ENCODE measurements around the gene LSS.

LSS gene

GRCh38 chr21:46254208-46254975 lies 25.8 kb upstream of the LSS start:
- Histone ChIP-seq H2BK12ac (ENCODE audit: low read length in 2 of 2) (no peak overlapping the region), H2BK15ac (ENCODE audit: low read depth, poor library complexity, severe bottlenecking) (no peak overlapping the region), H4K91ac (ENCODE audit: low read length) (no peak overlapping the region), H3K4me3 (ENCODE audit: insufficient read depth in 1 of 2, low read depth in 1 of 2, low read length in 2 of 2) (no peak overlapping the region), H3K27ac (ENCODE audit: low read length, poor library complexity, severe bottlenecking) (no peak overlapping the region), H2BK5ac (ENCODE audit: low read depth, low read length, poor library complexity, severe bottlenecking) (no peak overlapping the region), H3K23ac (ENCODE audit: low read length in 2 of 2) (no peak overlapping the region), H3K9ac (ENCODE audit: low read length) (no peak overlapping the region), H2AFZ (ENCODE audit: low read depth, low read length) (no peak overlapping the region), H2BK120ac (ENCODE audit: low read depth, low read length) (no peak overlapping the region), H3K36me3 (ENCODE audit: control insufficient read depth in 1 of 2, insufficient read depth in 2 of 2, low read depth in 1 of 2, low read length in 2 of 2) (peaks cover 72 to 93% of the 10 kb centered on the region in 2 experiments), H3K79me1 (replicated peaks; ENCODE audit: low read length, poor library complexity, severe bottlenecking) (peaks cover 25% of the 10 kb centered on the region), H3K14ac (ENCODE audit: low read length in 2 of 2) (no peak overlapping the region), H2AK5ac (ENCODE audit: low read length, severe bottlenecking) (no peak overlapping the region), H3K4ac (ENCODE audit: low read depth in 1 of 2, low read length in 2 of 2) (no peak overlapping the region), H3K4me1 (ENCODE audit: control insufficient read depth, insufficient read depth, low read depth, low read length) (no peaks in the 10 kb centered on the region), H3K18ac (ENCODE audit: low read depth in 1 of 2, low read length in 2 of 2) (no peak overlapping the region), H4K8ac (ENCODE audit: low read length) (no peak overlapping the region), H3K4me2 (ENCODE audit: low read length, poor library complexity, severe bottlenecking) (no peak overlapping the region), H3K27me3 (ENCODE audit: control insufficient read depth in 1 of 2, insufficient read depth in 1 of 2, low read length in 2 of 2) (no peaks in the 10 kb centered on the region), H3K9me3 (ENCODE audit: control insufficient read depth, low read length) (no peaks in the 10 kb centered on the region)
- DNase-seq = no peak
- 95% methylated on average over 12 of the region's 12 CpGs for WGBS

GRCh38 chr21:46253610-46254124 lies 25.1 kb upstream of the LSS start:
- H3K27ac ChIP-seq (ENCODE audit: low read length, poor library complexity, severe bottlenecking) = no peak overlapping the region
- H3K4me2 ChIP-seq (ENCODE audit: low read length, poor library complexity, severe bottlenecking) = no peak overlapping the region
- H3K79me1 ChIP-seq (replicated peaks; ENCODE audit: low read length, poor library complexity, severe bottlenecking) = peaks cover 24% of the 10 kb centered on the region
- H3K18ac ChIP-seq (ENCODE audit: low read depth in 1 of 2, low read length in 2 of 2) = peak overlapping the region in 1 of 2 experiments; percentile 11
- no peak overlapping the region for H3K23ac ChIP-seq (ENCODE audit: low read length in 2 of 2)
- H2BK12ac ChIP-seq (ENCODE audit: low read length in 2 of 2) = no peak overlapping the region
- no peak overlapping the region for H2BK120ac ChIP-seq (ENCODE audit: low read depth, low read length)
- H3K27me3 ChIP-seq (ENCODE audit: control insufficient read depth in 1 of 2, insufficient read depth in 1 of 2, low read length in 2 of 2) = no peaks in the 10 kb centered on the region
- H4K91ac ChIP-seq (ENCODE audit: low read length) = no peak overlapping the region
- H3K14ac ChIP-seq (ENCODE audit: low read length in 2 of 2) = no peak overlapping the region
- H3K36me3 ChIP-seq (ENCODE audit: control insufficient read depth in 1 of 2, insufficient read depth in 2 of 2, low read depth in 1 of 2, low read length in 2 of 2) = peaks cover 65 to 94% of the 10 kb centered on the region in 2 experiments
- H2AK5ac ChIP-seq (ENCODE audit: low read length, severe bottlenecking) = no peak overlapping the region
- 88% methylated on average over 8 of the region's 8 CpGs for WGBS
- no peak overlapping the region for H3K4ac ChIP-seq (ENCODE audit: low read depth in 1 of 2, low read length in 2 of 2)
- H3K9me3 ChIP-seq (ENCODE audit: control insufficient read depth, low read length) = no peaks in the 10 kb centered on the region
- DNase-seq = peak; percentile 76
- no peak overlapping the region for H2BK5ac ChIP-seq (ENCODE audit: low read depth, low read length, poor library complexity, severe bottlenecking)
- no peak overlapping the region for H3K4me3 ChIP-seq (ENCODE audit: insufficient read depth in 1 of 2, low read depth in 1 of 2, low read length in 2 of 2)
- H2AFZ ChIP-seq (ENCODE audit: low read depth, low read length) = no peak overlapping the region
- no peaks in the 10 kb centered on the region for H3K4me1 ChIP-seq (ENCODE audit: control insufficient read depth, insufficient read depth, low read depth, low read length)
- no peak overlapping the region for H3K9ac ChIP-seq (ENCODE audit: low read length)
- no peak overlapping the region for H4K8ac ChIP-seq (ENCODE audit: low read length)
- no peak overlapping the region for H2BK15ac ChIP-seq (ENCODE audit: low read depth, poor library complexity, severe bottlenecking)

GRCh38 chr21:46252840-46253239 lies 24.3 kb upstream of the LSS start:
- Histone ChIP-seq H2BK12ac (ENCODE audit: low read length in 2 of 2) (no peak overlapping the region), H3K4me3 (ENCODE audit: insufficient read depth in 1 of 2, low read depth in 1 of 2, low read length in 2 of 2) (no peak overlapping the region), H3K4me1 (ENCODE audit: control insufficient read depth, insufficient read depth, low read depth, low read length) (no peaks in the 10 kb centered on the region), H3K9ac (ENCODE audit: low read length) (no peak overlapping the region), H2BK15ac (ENCODE audit: low read depth, poor library complexity, severe bottlenecking) (no peak overlapping the region), H3K14ac (ENCODE audit: low read length in 2 of 2) (no peak overlapping the region), H3K18ac (ENCODE audit: low read depth in 1 of 2, low read length in 2 of 2) (no peak overlapping the region), H3K36me3 (ENCODE audit: control insufficient read depth in 1 of 2, insufficient read depth in 2 of 2, low read depth in 1 of 2, low read length in 2 of 2) (peaks cover 65 to 94% of the 10 kb centered on the region in 2 experiments), H2AK5ac (ENCODE audit: low read length, severe bottlenecking) (no peak overlapping the region), H3K79me1 (replicated peaks; ENCODE audit: low read length, poor library complexity, severe bottlenecking) (peaks cover 28% of the 10 kb centered on the region), H3K4me2 (ENCODE audit: low read length, poor library complexity, severe bottlenecking) (no peak overlapping the region), H3K27ac (ENCODE audit: low read length, poor library complexity, severe bottlenecking) (no peak overlapping the region), H3K27me3 (ENCODE audit: control insufficient read depth in 1 of 2, insufficient read depth in 1 of 2, low read length in 2 of 2) (no peaks in the 10 kb centered on the region), H3K23ac (ENCODE audit: low read length in 2 of 2) (no peak overlapping the region), H2BK120ac (ENCODE audit: low read depth, low read length) (no peak overlapping the region), H2AFZ (ENCODE audit: low read depth, low read length) (no peak overlapping the region), H2BK5ac (ENCODE audit: low read depth, low read length, poor library complexity, severe bottlenecking) (no peak overlapping the region), H4K91ac (ENCODE audit: low read length) (no peak overlapping the region), H3K9me3 (ENCODE audit: control insufficient read depth, low read length) (no peaks in the 10 kb centered on the region), H3K4ac (ENCODE audit: low read depth in 1 of 2, low read length in 2 of 2) (no peak overlapping the region), H4K8ac (ENCODE audit: low read length) (no peak overlapping the region)
- WGBS = 91% methylated on average over 4 of the region's 4 CpGs
- no peak for DNase-seq

- Histone ChIP-seq H3K27me3 (ENCODE audit: control insufficient read depth in 1 of 2, insufficient read depth in 1 of 2, low read length in 2 of 2) (no peaks in the 10 kb centered on the region), H3K4me2 (ENCODE audit: low read length, poor library complexity, severe bottlenecking) (no peak overlapping the region), H2AK5ac (ENCODE audit: low read length, severe bottlenecking) (no peak overlapping the region), H3K36me3 (ENCODE audit: control insufficient read depth in 1 of 2, insufficient read depth in 2 of 2, low read depth in 1 of 2, low read length in 2 of 2) (peaks cover 55 to 97% of the 10 kb centered on the region in 2 experiments), H3K18ac (ENCODE audit: low read depth in 1 of 2, low read length in 2 of 2) (no peak overlapping the region), H3K9ac (ENCODE audit: low read length) (no peak overlapping the region), H3K4me3 (ENCODE audit: insufficient read depth in 1 of 2, low read depth in 1 of 2, low read length in 2 of 2) (no peak overlapping the region), H3K4me1 (ENCODE audit: control insufficient read depth, insufficient read depth, low read depth, low read length) (peaks cover 3% of the 10 kb centered on the region), H2BK12ac (ENCODE audit: low read length in 2 of 2) (no peak overlapping the region), H4K8ac (ENCODE audit: low read length) (no peak overlapping the region), H3K9me3 (ENCODE audit: control insufficient read depth, low read length) (no peaks in the 10 kb centered on the region), H3K14ac (ENCODE audit: low read length in 2 of 2) (no peak overlapping the region), H3K4ac (ENCODE audit: low read depth in 1 of 2, low read length in 2 of 2) (no peak overlapping the region), H3K27ac (ENCODE audit: low read length, poor library complexity, severe bottlenecking) (no peak overlapping the region), H4K91ac (ENCODE audit: low read length) (no peak overlapping the region), H2BK5ac (ENCODE audit: low read depth, low read length, poor library complexity, severe bottlenecking) (no peak overlapping the region), H3K23ac (ENCODE audit: low read length in 2 of 2) (no peak overlapping the region), H3K79me1 (replicated peaks; ENCODE audit: low read length, poor library complexity, severe bottlenecking) (peaks cover 22% of the 10 kb centered on the region), H2BK120ac (ENCODE audit: low read depth, low read length) (no peak overlapping the region), H2AFZ (ENCODE audit: low read depth, low read length) (no peak overlapping the region), H2BK15ac (ENCODE audit: low read depth, poor library complexity, severe bottlenecking) (no peak overlapping the region)
- DNase-seq = peak; percentile 39
- 85% methylated on average over 6 of the region's 6 CpGs for WGBS
Measured at GRCh38 chr21:46250146-46250725, 21.7 kb upstream of the LSS start.

Data from mesenchymal stem cell (in vitro differentiated cells and primary cell).